Testis (tissue), 3 donors: ENCODE results near the gene PPP1R12B. TPM values are rescaled to one million over a fixed set of nuclear protein-coding genes. Genes with fewer than 3 reads are reported as not detected.
A peak's percentile ranks its signal among the peaks of the same experiment; 100 is the strongest.
"Not testable (repeated sequence)": the region's sequence is repeated elsewhere in the genome, so short reads cannot be mapped to it uniquely, and the experiment has no call there.

Experiments
- DNase-seq: peaks from one replicate; pipeline ENCODE4 v3.0.0-alpha.2; 2019
- H3K27ac ChIP-seq, 2 donors: fragments of 200-600 bp; sonication (generic); one replicate each; pipeline ENCODE4 v1.5.1; 2019
- H3K27me3 ChIP-seq: fragments of 200-600 bp; sonication (generic); one replicate; pipeline ENCODE4 v1.5.1; 2019
- H3K36me3 ChIP-seq: fragments of 200-600 bp; sonication (generic); one replicate; pipeline ENCODE4 v1.5.1; 2017; ENCODE audit warnings: low read depth; ENCODE audit errors: missing control alignments
- H3K4me1 ChIP-seq: fragments of 200-600 bp; sonication (generic); one replicate; pipeline ENCODE4 v1.5.1; 2019
- H3K4me3 ChIP-seq, 2 donors: fragments of 200-600 bp; sonication (generic); one replicate each; pipeline ENCODE4 v1.5.1; 2017 to 2019
- H3K9me3 ChIP-seq: fragments of 200-600 bp; sonication (generic); one replicate; pipeline ENCODE4 v1.5.1; 2017
- CTCF ChIP-seq, 3 experiments: fragments of 450-650 bp in 2 of 3; fragments of 200-600 bp in 1 of 3; sonication (generic) in 1 of 3; IDR thresholded peaks; one replicate each; pipeline ENCODE4 v1.5.1; 2016 to 2019; ENCODE audit warnings: antibody characterized with exemption in 3 of 3, mild to moderate bottlenecking in 2 of 3, moderate library complexity in 1 of 3
- POLR2A ChIP-seq: fragments of 450-650 bp; IDR thresholded peaks from one replicate; pipeline ENCODE4 v1.6.1; 2017; ENCODE audit warnings: antibody characterized with exemption, mild to moderate bottlenecking, moderate library complexity
- WGBS, 2 donors: methylation state at CpG; one replicate each; pipeline ENCODE4 v1.1.5; 2018; 5-methylcytosine and 5-hydroxymethylcytosine counted together
- intact Hi-C: fragments of 100-400 bp; cut with DNase I; formaldehyde crosslinking; loops from one replicate; pipeline ENCODE4 v1.15.1; 2023; ENCODE audit warnings: low total_unique reads
- polyA plus RNA-seq: library from polyadenylated mRNA; stranded (reverse); fragments of 350-450 nt; fragmentation: Illumina TruSeq; extraction: RNeasy Lipid Tissue Mini Kit (QIAGEN cat#74804); gene quantifications from one replicate; pipeline ENCODE4 v1.2.3, GENCODE V29; 2014; ENCODE audit warnings: low read depth, low replicate concordance; ENCODE audit not compliant: insufficient read depth
- total RNA-seq, 2 donors: library from RNA; depleted of rRNA; stranded (reverse); fragments of >200 nt; gene quantifications; one replicate each; pipeline ENCODE4 v1.2.3, GENCODE V29; 2016

The PPP1R12B gene
- total and polyA plus RNA-seq, 3 donors from 2014 or later, result 32.6 to 61.2 (median 54.6) TPM

- intact Hi-C loops, result no loop called here
- no peaks in the 10 kb centered on the region for H3K36me3 ChIP-seq
- H3K9me3 ChIP-seq, result no peaks in the 10 kb centered on the region
- H3K4me1 ChIP-seq, result peaks cover 12% of the 10 kb centered on the region
- no peaks in the 10 kb centered on the region for H3K27me3 ChIP-seq
- no peak overlapping the region for H3K4me3 ChIP-seq
- TF ChIP-seq CTCF (IDR thresholded peaks at IDR 0.05) (no peak), POLR2A (no peak)
- DNase-seq, result no peak
- H3K27ac ChIP-seq, result no peak overlapping the region
Measured at GRCh38 chr1:202547215-202547614, 198.7 kb downstream of the PPP1R12B start.

- H3K4me1 ChIP-seq, result peaks cover 33% of the 10 kb centered on the region
Measured at GRCh38 chr1:202550088-202550487, 201.6 kb downstream of the PPP1R12B start.

GRCh38 chr1:202551683-202552082 lies 203.2 kb downstream of the PPP1R12B start:
- DNase-seq, result peak; percentile 34
- no peak for TF ChIP-seq POLR2A
- TF ChIP-seq CTCF (IDR thresholded peaks at IDR 0.05), result no peak
- no peaks in the 10 kb centered on the region for H3K27me3 ChIP-seq
- H3K36me3 ChIP-seq, result no peaks in the 10 kb centered on the region
- H3K4me1 ChIP-seq, result peaks cover 37% of the 10 kb centered on the region
- H3K9me3 ChIP-seq, result no peaks in the 10 kb centered on the region
- peak overlapping the region in 1 of 2 donors; percentile 80 for H3K27ac ChIP-seq
- no peak overlapping the region for H3K4me3 ChIP-seq
- intact Hi-C loops, result no loop called here
- WGBS, 2 donors, result 59 to 61% methylated on average over 3 of the region's 3 CpGs

More at GRCh38 chr1:202550088-202550487, 201.6 kb downstream of the PPP1R12B start:
- DNase-seq, H3K27me3 ChIP-seq, intact Hi-C loops, H3K4me3 ChIP-seq, H3K36me3 ChIP-seq, H3K27ac ChIP-seq, H3K9me3 ChIP-seq: not testable (repeated sequence)
- WGBS, 2 donors, result 71 to 81% methylated on average over 1 of the region's 1 CpG

- H3K9me3 ChIP-seq, intact Hi-C loops, H3K4me3 ChIP-seq, H3K36me3 ChIP-seq, DNase-seq, H3K27me3 ChIP-seq: not testable (repeated sequence)
- Histone ChIP-seq H3K4me1 (peaks cover 37% of the 10 kb centered on the region), H3K27ac (peak overlapping the region; percentile 72 to 80)
Measured at GRCh38 chr1:202552615-202553014, 204.1 kb downstream of the PPP1R12B start.

GRCh38 chr1:202553078-202553477 lies 204.6 kb downstream of the PPP1R12B start:
- WGBS, 2 donors, result 55 to 60% methylated on average over 1 of the region's 1 CpG
- H3K4me3 ChIP-seq, DNase-seq, intact Hi-C loops, H3K27me3 ChIP-seq, H3K9me3 ChIP-seq, H3K36me3 ChIP-seq: not testable (repeated sequence)
- Histone ChIP-seq H3K27ac (peak overlapping the region; percentile 72 to 80), H3K4me1 (peaks cover 37% of the 10 kb centered on the region)

GRCh38 chr1:202553560-202554038 lies 205.1 kb downstream of the PPP1R12B start:
- peak; percentile 79 for DNase-seq
- Histone ChIP-seq H3K27me3 (no peaks in the 10 kb centered on the region), H3K4me1 (peaks cover 37% of the 10 kb centered on the region), H3K27ac (peak overlapping the region; percentile 72 to 80), H3K9me3 (no peaks in the 10 kb centered on the region), H3K4me3 (no peak overlapping the region), H3K36me3 (no peaks in the 10 kb centered on the region)
- TF ChIP-seq POLR2A (no peak), CTCF (IDR thresholded peaks at IDR 0.05) (no peak)
- 22 to 39% methylated on average over 3 of the region's 3 CpGs for WGBS, 2 donors
- intact Hi-C loops, result no loop called here

GRCh38 chr1:202554619-202555018 lies 206.1 kb downstream of the PPP1R12B start:
- intact Hi-C loops, H3K27me3 ChIP-seq, H3K4me3 ChIP-seq, DNase-seq, H3K9me3 ChIP-seq, H3K36me3 ChIP-seq: not testable (repeated sequence)
- WGBS, 2 donors, result 90 to 91% methylated on average over 4 of the region's 4 CpGs
- peak overlapping the region in 1 of 2 donors; percentile 72 for H3K27ac ChIP-seq
- peaks cover 37% of the 10 kb centered on the region for H3K4me1 ChIP-seq

GRCh38 chr1:202556037-202556436 lies 207.5 kb downstream of the PPP1R12B start:
- WGBS, 2 donors, result 71 to 72% methylated on average over 4 of the region's 4 CpGs
- H3K4me3 ChIP-seq, H3K27ac ChIP-seq, H3K27me3 ChIP-seq, intact Hi-C loops, DNase-seq, H3K9me3 ChIP-seq, H3K36me3 ChIP-seq: not testable (repeated sequence)
- peaks cover 37% of the 10 kb centered on the region for H3K4me1 ChIP-seq

- H3K9me3 ChIP-seq, H3K27ac ChIP-seq, H3K4me3 ChIP-seq, H3K27me3 ChIP-seq, H3K36me3 ChIP-seq, intact Hi-C loops, DNase-seq: not testable (repeated sequence)
- WGBS, 2 donors, result 76 to 90% methylated on average over 1 of the region's 1 CpG
- peaks cover 24% of the 10 kb centered on the region for H3K4me1 ChIP-seq
Measured at GRCh38 chr1:202557662-202558061, 209.2 kb downstream of the PPP1R12B start.
